Aorta (tissue), 5 donors: ENCODE measurements around the gene SCP2. TPM values are rescaled to one million over a fixed set of nuclear protein-coding genes. Genes with fewer than 3 reads are reported as not detected.

Experiments
- ATAC-seq: fragments of 200-7000 bp; cut with Tn5 transposase; one replicate; pipeline ENCODE4 v1.9.1; 2022; ENCODE audit warnings: moderate library complexity; ENCODE audit not compliant: low FRiP score
- DNase-seq, 2 donors: peaks; one replicate each; pipeline ENCODE4 v3.0.0-alpha.2; 2020
- H3K27ac ChIP-seq, 2 donors: one replicate each; pipeline ENCODE4 v1.5.1; 2013; ENCODE audit warnings: low read length in 2 of 2, mild to moderate bottlenecking in 2 of 2, moderate library complexity in 2 of 2, control low read depth in 1 of 2, inconsistent platforms in 1 of 2, low read depth in 1 of 2
- H3K27me3 ChIP-seq, 2 donors: one replicate each; pipeline ENCODE4 v1.6.1; 2013; ENCODE audit warnings: control low read depth in 1 of 2, low read length in 1 of 2, mild to moderate bottlenecking in 1 of 2, moderate library complexity in 1 of 2; ENCODE audit not compliant: insufficient read depth in 2 of 2, control insufficient read depth in 1 of 2
- H3K36me3 ChIP-seq, 2 donors: one replicate each; pipeline ENCODE4 v1.6.1; 2013; ENCODE audit warnings: control low read depth in 1 of 2, low read length in 1 of 2, mild to moderate bottlenecking in 1 of 2; ENCODE audit not compliant: insufficient read depth in 2 of 2, control insufficient read depth in 1 of 2
- H3K4me1 ChIP-seq, 2 donors: one replicate each; pipeline ENCODE4 v1.6.1; 2013; ENCODE audit warnings: low read length in 2 of 2, control low read depth in 1 of 2, mild to moderate bottlenecking in 1 of 2, moderate library complexity in 1 of 2; ENCODE audit not compliant: insufficient read depth in 2 of 2, control insufficient read depth in 1 of 2
- H3K4me3 ChIP-seq, 2 donors: one replicate each; pipeline ENCODE4 v1.5.1; 2013; ENCODE audit warnings: low read length in 2 of 2, control low read depth in 1 of 2, mild to moderate bottlenecking in 1 of 2
- H3K9me3 ChIP-seq: one replicate; pipeline ENCODE4 v1.6.1; 2013; ENCODE audit warnings: mild to moderate bottlenecking, low read length; ENCODE audit not compliant: control insufficient read depth
- WGBS, 2 donors: extraction: QIAGEN DNeasy Blood & Tissue Kit; methylation state at CpG; one replicate each; pipeline ENCODE4 v1.1.7; 2013; 5-methylcytosine and 5-hydroxymethylcytosine counted together
- intact Hi-C, 2 donors: fragments of 100-400 bp; cut with DNase I; formaldehyde crosslinking; loops; one replicate each; pipeline versions ENCODE4 v1.14.2 to v1.15.0; 2022
- polyA plus RNA-seq, 2 donors: library from polyadenylated mRNA; stranded (reverse); fragments of 200-250 nt; gene quantifications; one replicate each; pipeline ENCODE4 v1.2.3, GENCODE V29; 2013
- total RNA-seq, 2 donors: library from RNA; stranded (reverse); fragmentation: NEBNext Ultra II Directional; extraction: Animal tissue kit (Norgen Biotek cat#: 25700); gene quantifications; one replicate each; pipeline ENCODE4 v1.2.1, GENCODE V29; 2021
- donor health status: healthy with polysubstance abuse.
- donor health status: Bipolar disorder and iron deficiency.
- donor health status: DM: no; HTN: no; CAD: no.
- donor health status: DM: no; HTN: no; CAD: no.
- donor health status: DM: yes; HTN: yes; CAD: no.

The SCP2 gene
- total and polyA plus RNA-seq, 4 donors: 80.3 to 309 (median 120) TPM

- no peaks in the 10 kb centered on the region for H3K36me3 ChIP-seq
- ATAC-seq (no peak), DNase-seq (peak; percentile 10 to 35)
- H3K9me3 ChIP-seq: no peaks in the 10 kb centered on the region
- no peaks in the 10 kb centered on the region for H3K27me3 ChIP-seq
- no peak overlapping the region for H3K27ac ChIP-seq
- H3K4me1 ChIP-seq: no peaks in the 10 kb centered on the region
- no peak overlapping the region for H3K4me3 ChIP-seq
- 56 to 63% methylated on average over 3 of the region's 3 CpGs for WGBS, 2 donors
- intact Hi-C loops: no loop called here
Measured at GRCh38 chr1:53080041-53080440, 153.0 kb downstream of the SCP2 start.

GRCh38 chr1:53080769-53081168 is 153.7 kb downstream of the SCP2 start:
- H3K27me3 ChIP-seq: no peaks in the 10 kb centered on the region
- intact Hi-C loops: no loop called here
- no peaks in the 10 kb centered on the region for H3K4me1 ChIP-seq
- no peak overlapping the region for H3K4me3 ChIP-seq
- 85 to 86% methylated on average over 15 of the region's 15 CpGs for WGBS, 2 donors
- DNase-seq: peak in 1 of 2 donors; percentile 73
- no peak overlapping the region for H3K27ac ChIP-seq
- H3K9me3 ChIP-seq: no peaks in the 10 kb centered on the region
- H3K36me3 ChIP-seq: no peaks in the 10 kb centered on the region
- ATAC-seq: no peak

- intact Hi-C loops: no loop called here
- ATAC-seq (no peak), DNase-seq (peak in 1 of 2 donors; percentile 62)
- no peak overlapping the region for H3K4me3 ChIP-seq
- no peaks in the 10 kb centered on the region for H3K9me3 ChIP-seq
- H3K4me1 ChIP-seq: no peaks in the 10 kb centered on the region
- 83 to 87% methylated on average over 14 of the region's 14 CpGs for WGBS, 2 donors
- no peak overlapping the region for H3K27ac ChIP-seq
- no peaks in the 10 kb centered on the region for H3K27me3 ChIP-seq
- no peaks in the 10 kb centered on the region for H3K36me3 ChIP-seq
Measured at GRCh38 chr1:53081384-53082066, 154.4 kb downstream of the SCP2 start.

- ATAC-seq (no peak), DNase-seq (no peak)
- H3K9me3 ChIP-seq: no peaks in the 10 kb centered on the region
- WGBS, 2 donors: 84 to 86% methylated on average over 13 of the region's 13 CpGs
- H3K27ac ChIP-seq: no peak overlapping the region
- intact Hi-C loops: no loop called here
- no peaks in the 10 kb centered on the region for H3K36me3 ChIP-seq
- H3K27me3 ChIP-seq: no peaks in the 10 kb centered on the region
- no peaks in the 10 kb centered on the region for H3K4me1 ChIP-seq
- no peak overlapping the region for H3K4me3 ChIP-seq
Measured at GRCh38 chr1:53082826-53083455, 155.9 kb downstream of the SCP2 start.

- no peaks in the 10 kb centered on the region for H3K4me1 ChIP-seq
- H3K9me3 ChIP-seq: no peaks in the 10 kb centered on the region
- ATAC-seq: no peak
- DNase-seq: no peak
- intact Hi-C loops: no loop called here
- H3K36me3 ChIP-seq: no peaks in the 10 kb centered on the region
- H3K4me3 ChIP-seq: no peak overlapping the region
- no peaks in the 10 kb centered on the region for H3K27me3 ChIP-seq
- 81 to 84% methylated on average over 17 of the region's 17 CpGs for WGBS, 2 donors
- no peak overlapping the region for H3K27ac ChIP-seq
Measured at GRCh38 chr1:53083636-53084588, 156.8 kb downstream of the SCP2 start.

GRCh38 chr1:53084589-53084971 is 157.5 kb downstream of the SCP2 start:
- DNase-seq (no peak), ATAC-seq (no peak)
- Histone ChIP-seq H3K4me1 (no peaks in the 10 kb centered on the region), H3K9me3 (no peaks in the 10 kb centered on the region), H3K27me3 (no peaks in the 10 kb centered on the region), H3K4me3 (no peak overlapping the region), H3K27ac (no peak overlapping the region), H3K36me3 (no peaks in the 10 kb centered on the region)
- intact Hi-C loops: no loop called here
- 93 to 95% methylated on average over 8 of the region's 8 CpGs for WGBS, 2 donors

GRCh38 chr1:53085405-53085804 is 158.3 kb downstream of the SCP2 start:
- H3K9me3 ChIP-seq: no peaks in the 10 kb centered on the region
- ATAC-seq (no peak), DNase-seq (no peak)
- H3K4me1 ChIP-seq: no peaks in the 10 kb centered on the region
- H3K27me3 ChIP-seq: no peaks in the 10 kb centered on the region
- intact Hi-C loops: no loop called here
- H3K27ac ChIP-seq: no peak overlapping the region
- WGBS, 2 donors: 88 to 94% methylated on average over 8 of the region's 8 CpGs
- no peak overlapping the region for H3K4me3 ChIP-seq
- H3K36me3 ChIP-seq: no peaks in the 10 kb centered on the region

- intact Hi-C loops: no loop called here
- Histone ChIP-seq H3K4me1 (no peaks in the 10 kb centered on the region), H3K36me3 (no peaks in the 10 kb centered on the region), H3K27ac (no peak overlapping the region), H3K9me3 (no peaks in the 10 kb centered on the region), H3K27me3 (no peaks in the 10 kb centered on the region), H3K4me3 (no peak overlapping the region)
- ATAC-seq (no peak), DNase-seq (no peak)
- WGBS, 2 donors: 75 to 76% methylated on average over 4 of the region's 4 CpGs
Measured at GRCh38 chr1:53086491-53087070, 159.5 kb downstream of the SCP2 start.
